ENCODE results near the gene NUTM2F. TPM values are rescaled to one million over a fixed set of nuclear protein-coding genes. Genes with fewer than 3 reads are reported as not detected.

Gene NUTM2F, protein sequence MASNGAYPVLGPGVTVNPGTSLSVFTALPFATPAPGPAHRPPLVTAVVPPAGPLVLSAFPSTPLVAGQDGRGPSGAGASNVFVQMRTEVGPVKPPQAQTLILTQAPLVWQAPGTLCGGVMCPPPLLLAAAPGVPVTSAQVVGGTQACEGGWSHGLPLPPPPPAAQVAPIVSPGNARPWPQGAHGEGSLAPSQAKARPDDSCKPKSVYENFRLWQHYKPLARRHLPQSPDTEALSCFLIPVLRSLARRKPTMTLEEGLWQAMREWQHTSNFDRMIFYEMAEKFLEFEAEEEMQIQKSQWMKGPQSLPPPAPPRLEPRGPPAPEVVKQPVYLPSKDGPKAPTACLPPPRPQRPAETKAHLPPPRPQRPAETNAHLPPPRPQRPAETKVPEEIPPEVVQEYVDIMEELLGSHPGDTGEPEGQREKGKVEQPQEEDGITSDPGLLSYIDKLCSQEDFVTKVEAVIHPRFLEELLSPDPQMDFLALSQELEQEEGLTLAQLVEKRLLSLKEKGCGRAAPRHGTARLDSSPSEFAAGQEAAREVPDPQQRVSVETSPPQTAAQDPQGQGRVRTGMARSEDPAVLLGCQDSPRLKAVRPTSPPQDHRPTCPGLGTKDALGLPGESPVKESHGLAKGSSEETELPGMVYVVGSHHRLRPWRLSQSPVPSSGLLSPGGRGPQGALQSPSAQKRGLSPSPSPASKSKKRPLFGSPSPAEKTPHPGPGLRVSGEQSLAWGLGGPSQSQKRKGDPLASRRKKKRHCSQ
- total RNA-seq: not detected in 2 replicates

DNA sequence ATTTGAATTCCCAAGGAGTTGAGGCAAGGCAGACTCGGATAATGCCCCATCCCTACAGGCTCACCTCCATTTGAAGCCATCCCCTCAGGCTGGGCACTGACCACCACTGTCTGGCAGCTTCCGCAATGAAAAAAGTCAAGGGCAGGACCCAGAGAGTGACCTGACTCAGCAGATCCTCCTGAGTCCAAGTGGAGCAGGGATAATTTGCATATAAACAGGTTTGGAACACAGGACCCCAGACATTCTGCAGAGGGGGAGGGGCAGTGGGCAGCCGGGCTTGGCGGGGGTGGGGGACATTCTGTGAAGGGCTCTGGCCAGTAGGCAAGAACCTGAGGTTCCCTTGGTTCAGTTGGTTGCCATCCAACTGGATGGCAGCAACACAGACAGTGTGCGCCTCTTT lies at the start of gene NUTM2F:
TSS of gene NUTM2F (minus strand) at position 101 of the 400 bp plus-strand sequence. CDS start at position 80, 21 bp downstream.

Other genes starting within 250 kb of the NUTM2F start
- 5.1 and 5.8 TPM in 2 replicates for gene PTPDC1, start 244.2 kb downstream of the NUTM2F start, total RNA-seq
- gene ZNF169, start 69.3 kb downstream of the NUTM2F start, total RNA-seq: 1.8 and 2.4 TPM in 2 replicates
- not detected in 2 replicates for gene PCAT7, start 226.4 kb upstream of the NUTM2F start, total RNA-seq

Data from smooth muscle cell of bladder (primary cell).